Endothelial cell of umbilical vein (primary cell): ENCODE data around the gene SLC4A2. TPM values are rescaled to one million over a fixed set of nuclear protein-coding genes. Genes with fewer than 3 reads are reported as not detected.

Experiments
- BruUV-seq: library from RNA; stranded (reverse); fragments of 400-500 nt; replicated peaks from 2 replicates; lab custom pipeline; 2021; lab: Mats Ljungman, UMichigan
- CTCF ChIA-PET: fragments of 300-600, 350-600 bp; sonication (Branson Sonifier 250); formaldehyde crosslinking; loops from one replicate; lab custom pipeline; 2021; ENCODE audit warnings: antibody characterized with exemption, inconsistent platforms; lab: Charles Lee
- POLR2A ChIA-PET: fragments of 300-600, 350-600 bp; sonication (Branson Sonifier 250); formaldehyde crosslinking; loops from one replicate; lab custom pipeline; 2021; ENCODE audit warnings: antibody characterized with exemption, inconsistent platforms; lab: Charles Lee
- DNase-seq: peaks from one replicate; pipeline ENCODE4 v3.0.0-alpha.2; 2011; ENCODE audit warnings: low read depth, low spot score
- FAIRE-seq: peaks from 2 replicates; lab custom pipeline; 2011; peaks lifted over from hg19 to GRCh38; lab: Jason Lieb, UNC
- H2AFZ ChIP-seq: 2 replicates; pipeline ENCODE4 v1.6.0; 2012; ENCODE audit warnings: low read depth, low read length, control low read depth, inconsistent platforms
- H3K27ac ChIP-seq: 2 replicates; pipeline ENCODE4 v1.5.1; 2011; ENCODE audit warnings: low read depth, mild to moderate bottlenecking, control low read depth, low read length, moderate library complexity; ENCODE audit not compliant: insufficient read depth
- H3K27me3 ChIP-seq, 2 experiments: 2 replicates each; pipeline versions ENCODE4 v1.6.0 to v1.6.1; 2011; ENCODE audit warnings: low read length in 2 of 2, mixed read lengths in 1 of 2; ENCODE audit not compliant: control insufficient read depth in 2 of 2, insufficient read depth in 2 of 2
- H3K36me3 ChIP-seq, 2 experiments: 2 replicates in 1 of 2; 3 replicates in 1 of 2; pipeline ENCODE4 v1.5.1; 2011; ENCODE audit warnings: low read length in 2 of 2, mild to moderate bottlenecking in 1 of 2, moderate library complexity in 1 of 2; ENCODE audit not compliant: control insufficient read depth in 2 of 2, insufficient read depth in 2 of 2; ENCODE audit errors: extremely low read depth in 1 of 2
- H3K4me1 ChIP-seq: 3 replicates; pipeline ENCODE4 v1.5.1; 2011; ENCODE audit warnings: mild to moderate bottlenecking, low read length; ENCODE audit not compliant: control insufficient read depth, insufficient read depth; ENCODE audit errors: extremely low read depth
- H3K4me2 ChIP-seq: 2 replicates; pipeline ENCODE4 v1.6.1; 2011; ENCODE audit warnings: low read length, control low read depth, mixed read lengths; ENCODE audit not compliant: insufficient read depth
- H3K4me3 ChIP-seq, 3 experiments: fragments of 200-600 bp in 1 of 3; sonication (generic), shearing (Covaris generic) in 1 of 3; replicated peaks in 1 of 3; 2 replicates each; pipeline ENCODE4 v1.5.1; 2011 to 2016; ENCODE audit warnings: control low read depth in 3 of 3, low read length in 3 of 3, mild to moderate bottlenecking in 2 of 3, inconsistent platforms in 1 of 3, low read depth in 1 of 3, moderate library complexity in 1 of 3; ENCODE audit not compliant: insufficient read depth in 1 of 3
- H3K79me2 ChIP-seq: 2 replicates; pipeline ENCODE4 v1.6.0; 2012; ENCODE audit warnings: low read length, inconsistent platforms; ENCODE audit not compliant: control insufficient read depth, insufficient read depth
- H3K9ac ChIP-seq: replicated peaks from 2 replicates; pipeline ENCODE3; 2011; ENCODE audit warnings: low read length, control low read depth; ENCODE audit not compliant: insufficient read depth; ENCODE audit errors: extremely low read depth
- H3K9me1 ChIP-seq: replicated peaks from 3 replicates; pipeline ENCODE4 v1.6.0; 2011; ENCODE audit warnings: mild to moderate bottlenecking, low read length; ENCODE audit not compliant: control insufficient read depth, insufficient read depth; ENCODE audit errors: extremely low read depth
- H3K9me3 ChIP-seq: replicated peaks from 2 replicates; pipeline ENCODE4 v1.5.1; 2012; ENCODE audit warnings: low read length, inconsistent platforms; ENCODE audit not compliant: control insufficient read depth, insufficient read depth
- H4K20me1 ChIP-seq: replicated peaks from 2 replicates; pipeline ENCODE3; 2011; ENCODE audit warnings: mild to moderate bottlenecking, low read length; ENCODE audit not compliant: control insufficient read depth, insufficient read depth; ENCODE audit errors: extremely low read depth
- CTCF ChIP-seq, 2 donors: IDR thresholded peaks; 1 replicate in 1 of 2; 2 replicates in 1 of 2; pipeline ENCODE4 v1.5.1; 2011; ENCODE audit warnings: low read length in 2 of 2, mild to moderate bottlenecking in 2 of 2, moderate library complexity in 2 of 2, control low read depth in 1 of 2, inconsistent platforms in 1 of 2, low read depth in 1 of 2; ENCODE audit not compliant: insufficient read depth in 1 of 2; ENCODE audit errors: extremely low read depth in 1 of 2
- EZH2 ChIP-seq: IDR thresholded peaks from 2 replicates; pipeline ENCODE4 v1.6.1; 2012; ENCODE audit warnings: borderline replicate concordance, low read depth, mild to moderate bottlenecking, moderate library complexity, low read length, inconsistent platforms; ENCODE audit not compliant: severe bottlenecking
- GATA2 ChIP-seq: IDR thresholded peaks from 2 replicates; pipeline ENCODE4 v1.7.0; 2011; ENCODE audit warnings: low read depth, mild to moderate bottlenecking, moderate library complexity, mixed read lengths, low read length; ENCODE audit not compliant: insufficient read length, insufficient read depth
- JUN ChIP-seq: IDR thresholded peaks from 2 replicates; pipeline ENCODE4 v1.6.1; 2011; ENCODE audit warnings: borderline replicate concordance, low read depth; ENCODE audit not compliant: insufficient read length, insufficient read depth
- MAX ChIP-seq: IDR thresholded peaks from 2 replicates; pipeline ENCODE4 v1.6.1; 2011; ENCODE audit not compliant: insufficient read depth, insufficient read length
- MYC ChIP-seq: IDR thresholded peaks from one replicate; pipeline ENCODE4 v1.6.1; 2011; ENCODE audit warnings: mild to moderate bottlenecking, low read depth, low read length
- POLR2AphosphoS5 ChIP-seq: IDR thresholded peaks from 2 replicates; pipeline ENCODE4 v1.6.1; 2012; ENCODE audit warnings: low read depth, mild to moderate bottlenecking, control low read depth, low read length, moderate library complexity; ENCODE audit not compliant: insufficient read depth
- dilution Hi-C: fragments of 300-500 bp; cut with MboI; formaldehyde crosslinking; loops from one replicate; pipeline ENCODE4 v1.15.0; 2019; ENCODE audit warnings: low sequenced_read_pairs; ENCODE audit not compliant: extremely low pct_ligation_motif_present
- intact Hi-C: fragments of 100-400 bp; cut with micrococcal nuclease; formaldehyde crosslinking; loops from one replicate; pipeline ENCODE4 v1.10.0; 2022
- polyA plus RNA-seq, 4 experiments: library from polyadenylated mRNA; depleted of rRNA in 3 of 4; stranded (reverse) in 3 of 4; unstranded in 1 of 4; fragments of >200 nt; gene quantifications; 2 replicates each; pipeline versions ENCODE4 v1.2.1 to v1.2.3, GENCODE V29; 2011 to 2012; ENCODE audit warnings: missing spikeins in 1 of 4
- total RNA-seq: library from RNA; stranded (reverse); gene quantifications from 2 replicates; pipeline ENCODE4 v1.2.3, GENCODE V29; 2021

The SLC4A2 gene
- total and polyA plus RNA-seq, 2 donors (not counting 3 experiments of a cell fraction or from before 2014, with no cell fraction given), result 108 to 172 TPM

- Histone ChIP-seq H2AFZ (no peak overlapping the region), H3K27ac (no peak overlapping the region), H3K9me3 (no peaks in the 10 kb centered on the region), H3K4me1 (peaks cover 19% of the 10 kb centered on the region), H3K36me3 (peaks cover 9 to 32% of the 10 kb centered on the region in 2 experiments), H3K27me3 (no peaks in the 10 kb centered on the region), H3K4me2 (no peak overlapping the region), H3K9me1 (no peaks in the 10 kb centered on the region), H3K79me2 (peaks cover 58% of the 10 kb centered on the region), H3K9ac (no peak overlapping the region), H4K20me1 (no peaks in the 10 kb centered on the region), H3K4me3 (no peak overlapping the region)
- dilution Hi-C loops (no loop called here), intact Hi-C loops (loop anchor here (2.0 kb wide), 1 partner anchor 126 kb away; no protein-coding TSS in a partner anchor)
- DNase-seq (peak; percentile 15), FAIRE-seq (peak; percentile 12)
- no TSS peak for BruUV-seq
- no peak for TF ChIP-seq EZH2
- TF ChIP-seq JUN, result no peak
- TF ChIP-seq GATA2, result no peak
- no peak for TF ChIP-seq MYC
- TF ChIP-seq MAX, result no peak
- no peak for TF ChIP-seq CTCF (IDR thresholded peaks at IDR 0.05; ENCODE audit: extremely low read depth in 1 of 2, insufficient read depth in 1 of 2, low read depth in 1 of 2, low read length in 2 of 2)
- peak; percentile 59 for TF ChIP-seq POLR2AphosphoS5
- CTCF ChIA-PET, result interaction anchor here (0.7 to 3.0 kb wide), 6 partner anchors 9 to 152 kb away, joined by 4 to 33 read pairs (median 4); no protein-coding TSS in a partner anchor
- POLR2A ChIA-PET, result no interaction called here
Measured at GRCh38 chr7:151115121-151115835, 55.9 kb downstream of the SLC4A2 start.
